Right kidney (tissue), 1 donor: ENCODE data around the gene ESYT2.

Experiments
- DNase-seq: peaks from one replicate; pipeline ENCODE4 v3.0.0-alpha.2; 2016

The ESYT2 gene

GRCh38 chr7:158694650-158695049 is 134.7 kb downstream of the ESYT2 start:
- DNase-seq, result no peak

GRCh38 chr7:158689488-158689887 is 139.8 kb downstream of the ESYT2 start:
- no peak for DNase-seq

GRCh38 chr7:158687406-158687805 is 141.9 kb downstream of the ESYT2 start:
- DNase-seq, result no peak

GRCh38 chr7:158685693-158686092 is 143.6 kb downstream of the ESYT2 start:
- no peak for DNase-seq

GRCh38 chr7:158684329-158684728 is 145.0 kb downstream of the ESYT2 start:
- no peak for DNase-seq

GRCh38 chr7:158683541-158683940 is 145.8 kb downstream of the ESYT2 start:
- DNase-seq, result no peak

GRCh38 chr7:158682456-158682855 is 146.9 kb downstream of the ESYT2 start:
- no peak for DNase-seq
